ENCODE results near the gene LRRTM3. TPM values are rescaled to one million over a fixed set of nuclear protein-coding genes. Genes with fewer than 3 reads are reported as not detected.

The LRRTM3 gene
- total RNA-seq, 1 experiment from 2014 or later, result 0.96 TPM

DNA sequence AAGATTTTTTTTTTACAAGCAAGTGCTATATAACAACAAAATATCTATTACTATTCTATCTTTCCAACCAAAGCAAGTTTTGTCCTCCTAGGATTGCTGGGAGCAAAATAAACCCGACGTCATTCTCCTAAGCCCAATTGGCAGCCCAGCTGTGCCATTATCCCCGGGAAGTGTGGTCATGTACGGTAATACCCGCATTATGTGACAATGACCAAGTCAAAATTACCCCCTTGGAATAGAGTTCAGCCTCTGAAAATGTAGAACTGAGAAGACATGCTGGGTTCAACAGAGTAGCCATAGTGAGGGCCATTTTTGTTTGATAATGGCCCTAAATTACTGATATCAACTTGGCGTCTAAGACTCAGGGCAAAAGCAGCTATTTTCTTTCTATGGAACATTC is 215.5 kb downstream of the LRRTM3 start:
- no peaks in the 10 kb centered on the region for H3K36me3 Mint-ChIP-seq (ENCODE audit: insufficient read depth in 1 of 3, low read depth in 3 of 3)
- WGBS (ENCODE audit: extremely low coverage, insufficient read length, low lambda C conversion rate), result no CpG with 5 or more reads among the region's 6 CpGs

More for the DNA sequence above, 215.5 kb downstream of the LRRTM3 start:
- no peaks in the 10 kb centered on the region for H3K23me2 ChIP-seq (ENCODE audit: insufficient read length, low read depth, low read length, poor library complexity, severe bottlenecking)
- no peak overlapping the region for H2BK15ac ChIP-seq (ENCODE audit: low read depth, low read length)
- H3K9ac ChIP-seq (ENCODE audit: extremely low read depth, insufficient read length, low read length), result no peak overlapping the region
- H3K79me2 ChIP-seq (ENCODE audit: insufficient read depth, low read length), result no peaks in the 10 kb centered on the region
- Mint-ChIP-seq H3K27ac (no peak overlapping the region), H3K27me3 (ENCODE audit: low read depth) (no peaks in the 10 kb centered on the region), H3K9me3 (no peaks in the 10 kb centered on the region), H3K4me1 (peaks cover 9 to 14% of the 10 kb centered on the region in 2 experiments), H3K4me3 (no peak overlapping the region)
- H2AK5ac ChIP-seq (ENCODE audit: insufficient read length, low read length), result no peak overlapping the region
- no peak for TF ChIP-seq CTCF (conservative IDR thresholded peaks at IDR 0.05)
- H4K8ac ChIP-seq (replicated peaks; ENCODE audit: insufficient read length, low read depth, low read length), result no peak overlapping the region
- H2BK20ac ChIP-seq (ENCODE audit: low read depth, low read length, poor library complexity, severe bottlenecking), result no peak overlapping the region
- no peak overlapping the region for H2BK5ac ChIP-seq (ENCODE audit: insufficient read length, low read length)
- H3K4me1 ChIP-seq (ENCODE audit: insufficient read depth, low read length), result no peaks in the 10 kb centered on the region; the same call in 1 of the 2 replicates
- no peak overlapping the region for H3K14ac ChIP-seq (ENCODE audit: insufficient read depth, low read length)
- H3K18ac ChIP-seq (ENCODE audit: insufficient read length, low read depth, low read length), result no peak overlapping the region
- H4K91ac ChIP-seq (ENCODE audit: insufficient read length, low read depth, low read length), result no peak overlapping the region
- no peak overlapping the region for H3K56ac ChIP-seq (ENCODE audit: insufficient read length, low read depth, low read length)
- no peak overlapping the region for H3T11ph ChIP-seq (ENCODE audit: low read length)
- no peak overlapping the region for H2BK120ac ChIP-seq (ENCODE audit: low read depth, low read length, poor library complexity, severe bottlenecking)
- no peak overlapping the region for H4K5ac ChIP-seq (ENCODE audit: insufficient read length, low read depth, low read length)
- no peak for DNase-seq
- no peaks in the 10 kb centered on the region for H4K20me1 ChIP-seq (ENCODE audit: control insufficient read depth, insufficient read depth, insufficient read length)
- no peaks in the 10 kb centered on the region for H3K9me3 ChIP-seq (ENCODE audit: control insufficient read depth, low read depth, low read length)
- H3K4ac ChIP-seq (ENCODE audit: low read depth, low read length), result no peak overlapping the region
- H3K27ac ChIP-seq (ENCODE audit: insufficient read length, low read depth, low read length), result no peak overlapping the region
- H3K27me3 ChIP-seq (ENCODE audit: insufficient read depth, low read length), result no peaks in the 10 kb centered on the region
- H3K79me1 ChIP-seq (ENCODE audit: insufficient read depth, low read depth, low read length, poor library complexity, severe bottlenecking), result no peaks in the 10 kb centered on the region
- no peak overlapping the region for H3K23ac ChIP-seq (ENCODE audit: insufficient read length, low read depth, low read length)
- H2BK12ac ChIP-seq (ENCODE audit: insufficient read length, low read depth, low read length), result no peak overlapping the region
- no peak overlapping the region for H3K4me2 ChIP-seq (ENCODE audit: insufficient read depth, insufficient read length, low read length)
- no peak overlapping the region for H2AFZ ChIP-seq (ENCODE audit: low read length)
